DMS79 treated with DMSO at 0.1 percent for 48 hours (cell line): ENCODE measurements around the gene CHCHD6.

ENCODE experiments used
- DNase-seq: peaks from one replicate; lab custom pipeline; 2025; lab: John Stamatoyannopoulos, UW

The CHCHD6 gene

GRCh38 chr3:126703512-126704493 lies at the start of gene CHCHD6:
Gene CHCHD6 (plus strand): TSS chr3:126704240. CDS start chr3:126704313, 73 bp downstream.
- peak; percentile 90 for DNase-seq

GRCh38 chr3:126654571-126655383 lies 49.3 kb upstream of the CHCHD6 start, which contains the start of gene TXNRD3:
Gene TXNRD3 (minus strand): TSS chr3:126655124.
- DNase-seq: peak; percentile 78

- no peak for DNase-seq
Observed at GRCh38 chr3:126655887-126656286, 48.2 kb upstream of the CHCHD6 start.

- DNase-seq: no peak
Observed at GRCh38 chr3:126656371-126657134, 47.5 kb upstream of the CHCHD6 start.

GRCh38 chr3:126657901-126658300 lies 46.1 kb upstream of the CHCHD6 start:
- DNase-seq: no peak

GRCh38 chr3:126658584-126658983 lies 45.5 kb upstream of the CHCHD6 start:
- no peak for DNase-seq

GRCh38 chr3:126659915-126660886 lies 43.8 kb upstream of the CHCHD6 start:
- DNase-seq: no peak

GRCh38 chr3:126661532-126662364 lies 42.3 kb upstream of the CHCHD6 start:
- no peak for DNase-seq

- DNase-seq: no peak
Observed at GRCh38 chr3:126663257-126663656, 40.8 kb upstream of the CHCHD6 start.

- DNase-seq: no peak
Observed at GRCh38 chr3:126663750-126664149, 40.3 kb upstream of the CHCHD6 start.

GRCh38 chr3:126664591-126665214 lies 39.3 kb upstream of the CHCHD6 start:
- DNase-seq: no peak

GRCh38 chr3:126665221-126665936 lies 38.7 kb upstream of the CHCHD6 start:
- no peak for DNase-seq

GRCh38 chr3:126665959-126666657 lies 37.9 kb upstream of the CHCHD6 start:
- no peak for DNase-seq

- DNase-seq: no peak
Observed at GRCh38 chr3:126666658-126667528, 37.1 kb upstream of the CHCHD6 start.

- DNase-seq: no peak
Observed at GRCh38 chr3:126667631-126668449, 36.2 kb upstream of the CHCHD6 start.
